ENCODE measurements around the gene ALG14.
"Not testable (repeated sequence)": the region's sequence is repeated elsewhere in the genome, so short reads cannot be mapped to it uniquely, and the experiment has no call there.

The ALG14 gene

GRCh38 chr1:95006681-95007080 lies 66.1 kb downstream of the ALG14 start:
- DNase-seq (ENCODE audit: low read depth): no peak

GRCh38 chr1:95005584-95005983 lies 67.2 kb downstream of the ALG14 start:
- no peak for DNase-seq (ENCODE audit: low read depth)

- DNase-seq (ENCODE audit: low read depth): no peak
Observed at GRCh38 chr1:95004013-95004412, 68.7 kb downstream of the ALG14 start.

- DNase-seq (ENCODE audit: low read depth): no peak
Observed at GRCh38 chr1:95003433-95003738, 69.4 kb downstream of the ALG14 start.

- DNase-seq (ENCODE audit: low read depth): no peak
Observed at GRCh38 chr1:95002540-95003432, 70.0 kb downstream of the ALG14 start.

- no peak for DNase-seq (ENCODE audit: low read depth)
Observed at GRCh38 chr1:95002164-95002539, 70.6 kb downstream of the ALG14 start.

GRCh38 chr1:94999456-95000131 lies 73.2 kb downstream of the ALG14 start:
- no peak for DNase-seq (ENCODE audit: low read depth)

- DNase-seq (ENCODE audit: low read depth): no peak
Observed at GRCh38 chr1:94998748-94999147, 74.0 kb downstream of the ALG14 start.

- no peak for DNase-seq (ENCODE audit: low read depth)
Observed at GRCh38 chr1:94998114-94998513, 74.6 kb downstream of the ALG14 start.

GRCh38 chr1:94995536-94995935 lies 77.2 kb downstream of the ALG14 start:
- DNase-seq (ENCODE audit: low read depth): not testable (repeated sequence)

GRCh38 chr1:94994805-94995204 lies 77.9 kb downstream of the ALG14 start:
- no peak for DNase-seq (ENCODE audit: low read depth)

- DNase-seq (ENCODE audit: low read depth): no peak
Observed at GRCh38 chr1:94993931-94994645, 78.7 kb downstream of the ALG14 start.

GRCh38 chr1:94992863-94993563 lies 79.7 kb downstream of the ALG14 start:
- no peak for DNase-seq (ENCODE audit: low read depth)

GRCh38 chr1:94992161-94992560 lies 80.6 kb downstream of the ALG14 start:
- DNase-seq (ENCODE audit: low read depth): no peak

GRCh38 chr1:94989911-94990473 lies 82.8 kb downstream of the ALG14 start:
- no peak for DNase-seq (ENCODE audit: low read depth)

- no peak for DNase-seq (ENCODE audit: low read depth)
Observed at GRCh38 chr1:94989398-94989797, 83.4 kb downstream of the ALG14 start.

- DNase-seq (ENCODE audit: low read depth): no peak
Observed at GRCh38 chr1:94988356-94988755, 84.4 kb downstream of the ALG14 start.

GRCh38 chr1:94986783-94987182 lies 86.0 kb downstream of the ALG14 start:
- no peak for DNase-seq (ENCODE audit: low read depth)

- no peak for DNase-seq (ENCODE audit: low read depth)
Observed at GRCh38 chr1:94983171-94983739, 89.5 kb downstream of the ALG14 start.

GRCh38 chr1:94982398-94982797 lies 90.4 kb downstream of the ALG14 start:
- no peak for DNase-seq (ENCODE audit: low read depth)

- DNase-seq (ENCODE audit: low read depth): no peak
Observed at GRCh38 chr1:94981575-94981973, 91.2 kb downstream of the ALG14 start.

All from activated T-cell treated with anti-CD3 and anti-CD28 coated beads for 24 hours (primary cell).